ENCODE measurements around the gene DCAF16. TPM values are rescaled to one million over a fixed set of nuclear protein-coding genes. Genes with fewer than 3 reads are reported as not detected.

Gene DCAF16
- total and polyA plus RNA-seq, 4 donors, result 7.1 to 37.9 (median 17.3) TPM

GRCh38 chr4:17757621-17758020, 52.9 kb downstream of the DCAF16 start:
- TF ChIP-seq, protein P1, sequence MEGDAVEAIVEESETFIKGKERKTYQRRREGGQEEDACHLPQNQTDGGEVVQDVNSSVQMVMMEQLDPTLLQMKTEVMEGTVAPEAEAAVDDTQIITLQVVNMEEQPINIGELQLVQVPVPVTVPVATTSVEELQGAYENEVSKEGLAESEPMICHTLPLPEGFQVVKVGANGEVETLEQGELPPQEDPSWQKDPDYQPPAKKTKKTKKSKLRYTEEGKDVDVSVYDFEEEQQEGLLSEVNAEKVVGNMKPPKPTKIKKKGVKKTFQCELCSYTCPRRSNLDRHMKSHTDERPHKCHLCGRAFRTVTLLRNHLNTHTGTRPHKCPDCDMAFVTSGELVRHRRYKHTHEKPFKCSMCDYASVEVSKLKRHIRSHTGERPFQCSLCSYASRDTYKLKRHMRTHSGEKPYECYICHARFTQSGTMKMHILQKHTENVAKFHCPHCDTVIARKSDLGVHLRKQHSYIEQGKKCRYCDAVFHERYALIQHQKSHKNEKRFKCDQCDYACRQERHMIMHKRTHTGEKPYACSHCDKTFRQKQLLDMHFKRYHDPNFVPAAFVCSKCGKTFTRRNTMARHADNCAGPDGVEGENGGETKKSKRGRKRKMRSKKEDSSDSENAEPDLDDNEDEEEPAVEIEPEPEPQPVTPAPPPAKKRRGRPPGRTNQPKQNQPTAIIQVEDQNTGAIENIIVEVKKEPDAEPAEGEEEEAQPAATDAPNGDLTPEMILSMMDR (IDR thresholded peaks at IDR 0.05; ENCODE audit: control extremely low read depth, extremely low read depth), result no peak
- H3K36me3 ChIP-seq (ENCODE audit: control insufficient read depth in 4 of 4, insufficient read depth in 4 of 4, low read length in 4 of 4), result no peaks in the 10 kb centered on the region
- no peak overlapping the region for H3K27ac ChIP-seq (ENCODE audit: low read depth in 1 of 2, low read length in 1 of 2)
- H3K27me3 ChIP-seq (ENCODE audit: control insufficient read depth in 3 of 3, insufficient read depth in 3 of 3, low read length in 2 of 3), result peaks cover 0 to 3% (median 0%) of the 10 kb centered on the region in 3 donors
- peaks cover 0 to 2% (median 0%) of the 10 kb centered on the region in 5 donors for H3K4me1 ChIP-seq (ENCODE audit: control insufficient read depth in 5 of 5, insufficient read depth in 5 of 5, low read length in 5 of 5)
- H3K4me3 ChIP-seq, result no peak overlapping the region
- H3K9ac ChIP-seq (ENCODE audit: insufficient read depth in 1 of 2, low read length in 2 of 2), result no peak overlapping the region
- 58 to 88% methylated on average over 1 of the region's 1 CpG for WGBS, 2 donors
- H3K9me3 ChIP-seq (ENCODE audit: control insufficient read depth in 4 of 4, insufficient read depth in 3 of 4, low read length in 3 of 4), result no peaks in the 10 kb centered on the region
- peak in 2 of 3 donors; percentile 6 to 41 for DNase-seq
- no peak for ATAC-seq (ENCODE audit: insufficient read depth, low FRiP score)

DNA sequence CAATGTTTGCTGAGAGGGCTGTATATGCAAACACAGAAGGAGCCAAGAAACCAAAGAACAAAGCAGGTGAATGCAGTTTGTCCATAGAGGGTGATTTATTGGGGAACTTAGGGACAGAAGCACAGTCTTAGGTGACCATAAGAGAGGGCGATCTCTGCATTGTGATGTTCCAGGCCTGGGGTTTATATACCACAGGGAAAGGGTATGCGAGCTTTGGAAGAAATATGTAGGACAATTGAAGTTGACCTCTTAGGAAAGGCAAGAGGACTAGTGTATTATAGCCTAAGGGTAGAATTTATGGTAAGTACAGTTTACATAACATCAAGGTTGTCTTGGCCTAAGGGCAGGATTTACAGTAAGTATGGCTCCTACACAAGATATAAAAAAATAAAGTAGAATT, 56.9 kb downstream of the DCAF16 start:
- ATAC-seq (ENCODE audit: insufficient read depth, low FRiP score), result no peak
- H3K36me3 ChIP-seq (ENCODE audit: control insufficient read depth in 4 of 4, insufficient read depth in 4 of 4, low read length in 4 of 4), result no peaks in the 10 kb centered on the region
- H3K9ac ChIP-seq (ENCODE audit: insufficient read depth in 1 of 2, low read length in 2 of 2), result no peak overlapping the region
- TF ChIP-seq, protein P1 (IDR thresholded peaks at IDR 0.05; ENCODE audit: control extremely low read depth, extremely low read depth), result no peak
- H3K4me1 ChIP-seq (ENCODE audit: control insufficient read depth in 5 of 5, insufficient read depth in 5 of 5, low read length in 5 of 5), result peaks cover 0 to 2% (median 0%) of the 10 kb centered on the region in 5 donors
- no peaks in the 10 kb centered on the region for H3K9me3 ChIP-seq (ENCODE audit: control insufficient read depth in 4 of 4, insufficient read depth in 3 of 4, low read length in 3 of 4)
- DNase-seq, result peak in 1 of 3 donors; percentile 2
- H3K4me3 ChIP-seq, result no peak overlapping the region
- 95 to 98% methylated on average over 2 of the region's 2 CpGs for WGBS, 2 donors
- peaks cover 0 to 3% (median 0%) of the 10 kb centered on the region in 3 donors for H3K27me3 ChIP-seq (ENCODE audit: control insufficient read depth in 3 of 3, insufficient read depth in 3 of 3, low read length in 2 of 3)
- H3K27ac ChIP-seq (ENCODE audit: low read depth in 1 of 2, low read length in 1 of 2), result no peak overlapping the region

Other genes starting within 250 kb of the DCAF16 start
- 100 to 1,000 TPM in 1 of 2 donors, 10 to 100 TPM in 1; 98.8 to 110 TPM for gene LAP3, start 233.6 kb downstream of the DCAF16 start, total RNA-seq
- gene LAP3, start 233.6 kb downstream of the DCAF16 start, polyA plus RNA-seq, result 100 to 1,000 TPM in 1 of 2 donors, 10 to 100 TPM in 1; 30.7 to 185 TPM
- gene MED28, start 196.1 kb downstream of the DCAF16 start, total RNA-seq, result 10 to 100 TPM; 44.5 to 45.9 TPM
- 10 to 100 TPM; 10.8 to 21.6 TPM for gene MED28, start 196.1 kb downstream of the DCAF16 start, polyA plus RNA-seq
- under 1 TPM; 0.09 to 0.18 TPM for gene FAM184B, start 29.1 kb downstream of the DCAF16 start, total RNA-seq
- gene FAM184B, start 29.1 kb downstream of the DCAF16 start, polyA plus RNA-seq, result under 1 TPM; 0.06 to 0.10 TPM
- 1 to 10 TPM in 1 of 2 donors, under 1 TPM in 1; 0.77 to 6.0 TPM for gene NCAPG, start 222 bp upstream of the DCAF16 start, total RNA-seq
- gene NCAPG, start 222 bp upstream of the DCAF16 start, polyA plus RNA-seq, result 1 to 10 TPM in 1 of 2 donors, under 1 TPM in 1; 0.73 to 1.6 TPM
- 10 to 100 TPM; 10.7 to 29.0 TPM for gene LCORL, start 211.0 kb upstream of the DCAF16 start, total RNA-seq
- 1 to 10 TPM; 2.8 to 3.2 TPM for gene LCORL, start 211.0 kb upstream of the DCAF16 start, polyA plus RNA-seq